ENCODE data around the gene KRTAP10-12. TPM values are rescaled to one million over a fixed set of nuclear protein-coding genes. Genes with fewer than 3 reads are reported as not detected.

The KRTAP10-12 gene
- total RNA-seq, 4 donors from 2014 or later: not detected

- H3K9me3 ChIP-seq: no peaks in the 10 kb centered on the region
- peaks cover under 1% of the 10 kb centered on the region for H3K27me3 ChIP-seq
- H3K27ac ChIP-seq: no peak overlapping the region
- H3K36me3 ChIP-seq: no peaks in the 10 kb centered on the region
- intact Hi-C loops (cut with DNase I): no loop called here
- no peak for DNase-seq
- WGBS, 2 donors: 87% methylated on average over 14 of the region's 14 CpGs
- H3K4me1 ChIP-seq: no peaks in the 10 kb centered on the region
- no peak for TF ChIP-seq POLR2A (IDR thresholded peaks at IDR 0.05)
- TF ChIP-seq CTCF (IDR thresholded peaks at IDR 0.05): no peak
- H3K4me3 ChIP-seq (replicated peaks in 1 of 3): no peak overlapping the region
Observed at GRCh38 chr21:44701023-44701400, 4.0 kb downstream of the KRTAP10-12 start.

- TF ChIP-seq POLR2A (IDR thresholded peaks at IDR 0.05) (no peak), CTCF (IDR thresholded peaks at IDR 0.05) (no peak)
- WGBS, 2 donors: 59 to 70% methylated on average over 10 to 12 of the region's 12 CpGs
- H3K4me1 ChIP-seq: no peaks in the 10 kb centered on the region
- H3K27me3 ChIP-seq: peaks cover 4% of the 10 kb centered on the region
- H3K27ac ChIP-seq: no peak overlapping the region
- no peak for DNase-seq
- H3K36me3 ChIP-seq: no peaks in the 10 kb centered on the region
- intact Hi-C loops (cut with DNase I): no loop called here
- H3K4me3 ChIP-seq (replicated peaks in 1 of 3): no peak overlapping the region
- H3K9me3 ChIP-seq: no peaks in the 10 kb centered on the region
Observed at GRCh38 chr21:44701541-44701940, 4.6 kb downstream of the KRTAP10-12 start.

- Histone ChIP-seq H3K27ac (no peak overlapping the region), H3K4me1 (peaks cover 0 to under 1% of the 10 kb centered on the region in 2 donors), H3K9me3 (no peaks in the 10 kb centered on the region), H3K27me3 (peaks cover 4% of the 10 kb centered on the region), H3K4me3 (replicated peaks in 1 of 3) (no peak overlapping the region), H3K36me3 (no peaks in the 10 kb centered on the region)
- TF ChIP-seq CTCF (IDR thresholded peaks at IDR 0.05): no peak
- TF ChIP-seq POLR2A (IDR thresholded peaks at IDR 0.05): no peak
- no peak for DNase-seq
- WGBS, 2 donors: 85 to 90% methylated on average over 11 to 20 of the region's 22 CpGs
- intact Hi-C loops (cut with DNase I): no loop called here
Observed at GRCh38 chr21:44702111-44702972, 5.4 kb downstream of the KRTAP10-12 start.

GRCh38 chr21:44702973-44703730 is 6.2 kb downstream of the KRTAP10-12 start:
- H3K4me3 ChIP-seq (replicated peaks in 1 of 3): no peak overlapping the region
- H3K27me3 ChIP-seq: peaks cover 4% of the 10 kb centered on the region
- WGBS, 2 donors: 81 to 85% methylated on average over 11 to 14 of the region's 16 CpGs
- intact Hi-C loops (cut with DNase I): no loop called here
- no peaks in the 10 kb centered on the region for H3K9me3 ChIP-seq
- H3K36me3 ChIP-seq: no peaks in the 10 kb centered on the region
- no peak for DNase-seq
- TF ChIP-seq CTCF (IDR thresholded peaks at IDR 0.05): no peak
- no peak for TF ChIP-seq POLR2A (IDR thresholded peaks at IDR 0.05)
- peaks cover 0 to 9% of the 10 kb centered on the region in 2 donors for H3K4me1 ChIP-seq
- H3K27ac ChIP-seq: no peak overlapping the region
